ENCODE measurements around the gene ROR2.

DNA sequence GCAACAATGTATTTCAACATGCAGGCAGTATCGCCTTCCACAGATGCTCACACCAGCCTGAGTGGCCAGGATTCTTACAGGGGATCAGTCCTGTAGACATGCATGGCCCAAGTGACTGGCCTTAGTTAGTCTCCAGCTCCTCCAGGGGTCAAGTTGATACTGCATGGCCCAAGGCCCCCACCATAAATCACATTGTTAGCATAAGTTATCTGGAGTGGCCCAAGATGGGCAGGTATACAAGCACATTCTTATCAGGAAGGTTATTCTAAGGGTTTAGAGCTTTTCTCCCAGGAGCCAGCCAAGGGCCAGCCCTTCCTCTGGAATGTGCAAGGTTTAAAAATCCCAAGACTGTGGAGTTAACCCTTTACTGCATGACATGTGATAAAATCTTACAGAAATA, 295.5 kb downstream of the ROR2 start:
- no peak for TF ChIP-seq ZNF776 (CRISPR knock-in tag; IDR thresholded peaks at IDR 0.05)
- TF ChIP-seq PHF20 (CRISPR knock-in tag; IDR thresholded peaks at IDR 0.05): no peak
- TF ChIP-seq NFYB (CRISPR knock-in tag; IDR thresholded peaks at IDR 0.05): no peak
- TF ChIP-seq NBN (conservative IDR thresholded peaks at IDR 0.05): no peak
- no peak for TF ChIP-seq CREB1 (IDR thresholded peaks at IDR 0.05)
- TF ChIP-seq CREB1 (CRISPR knock-in tag; IDR thresholded peaks at IDR 0.05): no peak
- no peak for TF ChIP-seq ZFX (CRISPR knock-in tag; IDR thresholded peaks at IDR 0.05; ENCODE audit: low read depth)
- no peak for TF ChIP-seq ZNF562 (CRISPR knock-in tag; IDR thresholded peaks at IDR 0.05; ENCODE audit: borderline replicate concordance)
- TF ChIP-seq, protein P1, sequence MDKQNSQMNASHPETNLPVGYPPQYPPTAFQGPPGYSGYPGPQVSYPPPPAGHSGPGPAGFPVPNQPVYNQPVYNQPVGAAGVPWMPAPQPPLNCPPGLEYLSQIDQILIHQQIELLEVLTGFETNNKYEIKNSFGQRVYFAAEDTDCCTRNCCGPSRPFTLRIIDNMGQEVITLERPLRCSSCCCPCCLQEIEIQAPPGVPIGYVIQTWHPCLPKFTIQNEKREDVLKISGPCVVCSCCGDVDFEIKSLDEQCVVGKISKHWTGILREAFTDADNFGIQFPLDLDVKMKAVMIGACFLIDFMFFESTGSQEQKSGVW (CRISPR knock-in tag; IDR thresholded peaks at IDR 0.05; ENCODE audit: borderline replicate concordance): no peak
- TF ChIP-seq, protein P2, sequence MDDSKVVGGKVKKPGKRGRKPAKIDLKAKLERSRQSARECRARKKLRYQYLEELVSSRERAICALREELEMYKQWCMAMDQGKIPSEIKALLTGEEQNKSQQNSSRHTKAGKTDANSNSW (CRISPR knock-in tag; IDR thresholded peaks at IDR 0.05; ENCODE audit: borderline replicate concordance): no peak
